8988T (cell line): ENCODE data around the gene AKR1E2.
A peak's percentile ranks its signal among the peaks of the same experiment; 100 is the strongest.

ENCODE experiments used
- DNase-seq: peaks from one replicate; pipeline ENCODE4 v3.0.0; 2011

Gene AKR1E2

GRCh38 chr10:4847561-4848355 is 21.8 kb downstream of the AKR1E2 start:
- no peak for DNase-seq

- DNase-seq: no peak
Observed at GRCh38 chr10:4848356-4849041, 22.5 kb downstream of the AKR1E2 start.

- no peak for DNase-seq
Observed at GRCh38 chr10:4849042-4849402, 23.0 kb downstream of the AKR1E2 start.

- peak; percentile 56 for DNase-seq
Observed at GRCh38 chr10:4849555-4850242, 23.7 kb downstream of the AKR1E2 start.

GRCh38 chr10:4850397-4850796 is 24.4 kb downstream of the AKR1E2 start:
- no peak for DNase-seq

GRCh38 chr10:4851176-4851575 is 25.2 kb downstream of the AKR1E2 start:
- DNase-seq: no peak

- no peak for DNase-seq
Observed at GRCh38 chr10:4851846-4852245, 25.8 kb downstream of the AKR1E2 start.

- no peak for DNase-seq
Observed at GRCh38 chr10:4865945-4866661, 40.1 kb downstream of the AKR1E2 start.

GRCh38 chr10:4867109-4867519 is 41.1 kb downstream of the AKR1E2 start:
- no peak for DNase-seq

- DNase-seq: no peak
Observed at GRCh38 chr10:4867520-4868356, 41.7 kb downstream of the AKR1E2 start.

- no peak for DNase-seq
Observed at GRCh38 chr10:4868357-4868657, 42.3 kb downstream of the AKR1E2 start.

GRCh38 chr10:4882704-4883078 is 56.7 kb downstream of the AKR1E2 start:
- DNase-seq: no peak

- DNase-seq: no peak
Observed at GRCh38 chr10:4883079-4883739, 57.2 kb downstream of the AKR1E2 start.

GRCh38 chr10:4885162-4885561 is 59.2 kb downstream of the AKR1E2 start:
- no peak for DNase-seq

- no peak for DNase-seq
Observed at GRCh38 chr10:4887501-4887900, 61.5 kb downstream of the AKR1E2 start.

- no peak for DNase-seq
Observed at GRCh38 chr10:4888236-4888635, 62.2 kb downstream of the AKR1E2 start.

- no peak for DNase-seq
Observed at GRCh38 chr10:4889959-4890358, 64.0 kb downstream of the AKR1E2 start.

- DNase-seq: no peak
Observed at GRCh38 chr10:4892681-4893080, 66.7 kb downstream of the AKR1E2 start.

- no peak for DNase-seq
Observed at GRCh38 chr10:4894335-4894734, 68.3 kb downstream of the AKR1E2 start.
